Measurements from ENCODE around the gene LCA5.

DNA sequence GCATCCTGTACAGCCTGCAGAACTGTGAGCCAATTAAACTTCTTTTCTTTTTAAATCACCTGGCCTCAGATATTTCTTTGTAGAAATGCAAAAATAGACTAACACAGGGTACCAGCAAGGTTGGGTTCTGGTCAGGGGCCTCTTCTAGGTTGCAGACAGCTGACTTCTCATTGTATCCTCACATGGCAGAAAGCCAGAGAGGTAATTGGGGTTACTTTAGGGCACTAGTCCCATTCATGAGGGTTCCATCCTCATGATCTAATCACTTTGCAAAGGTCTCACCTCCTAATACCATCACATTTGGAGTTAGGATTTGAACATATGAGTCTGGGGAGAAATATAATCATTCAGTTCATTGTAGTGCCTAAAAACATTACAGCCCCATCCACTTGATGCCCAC, 101.5 kb downstream of the LCA5 start:
- TF ChIP-seq, protein P1, sequence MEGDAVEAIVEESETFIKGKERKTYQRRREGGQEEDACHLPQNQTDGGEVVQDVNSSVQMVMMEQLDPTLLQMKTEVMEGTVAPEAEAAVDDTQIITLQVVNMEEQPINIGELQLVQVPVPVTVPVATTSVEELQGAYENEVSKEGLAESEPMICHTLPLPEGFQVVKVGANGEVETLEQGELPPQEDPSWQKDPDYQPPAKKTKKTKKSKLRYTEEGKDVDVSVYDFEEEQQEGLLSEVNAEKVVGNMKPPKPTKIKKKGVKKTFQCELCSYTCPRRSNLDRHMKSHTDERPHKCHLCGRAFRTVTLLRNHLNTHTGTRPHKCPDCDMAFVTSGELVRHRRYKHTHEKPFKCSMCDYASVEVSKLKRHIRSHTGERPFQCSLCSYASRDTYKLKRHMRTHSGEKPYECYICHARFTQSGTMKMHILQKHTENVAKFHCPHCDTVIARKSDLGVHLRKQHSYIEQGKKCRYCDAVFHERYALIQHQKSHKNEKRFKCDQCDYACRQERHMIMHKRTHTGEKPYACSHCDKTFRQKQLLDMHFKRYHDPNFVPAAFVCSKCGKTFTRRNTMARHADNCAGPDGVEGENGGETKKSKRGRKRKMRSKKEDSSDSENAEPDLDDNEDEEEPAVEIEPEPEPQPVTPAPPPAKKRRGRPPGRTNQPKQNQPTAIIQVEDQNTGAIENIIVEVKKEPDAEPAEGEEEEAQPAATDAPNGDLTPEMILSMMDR (IDR thresholded peaks at IDR 0.05; ENCODE audit: insufficient read depth, low read depth, low read length): no peak
- TF ChIP-seq EZH2 (IDR thresholded peaks at IDR 0.05; ENCODE audit: insufficient read depth, low read length): no peak

Measured in astrocyte (in vitro differentiated cells and primary cell).